Stimulated activated naive CD8-positive, alpha-beta T cell treated with anti-CD3 and anti-CD28 coated beads, Interleukin-15, amount 100 ng/mL, for 72 hours (primary cell): ENCODE data around the gene PDE1A.

Source experiments
- ATAC-seq: fragments of 150-1000 bp; cut with Tn5 transposase; 2 replicates; pipeline ENCODE4 v1.10.0; 2021; ENCODE audit warnings: mild to moderate bottlenecking, moderate library complexity
- DNase-seq, 2 donors: peaks; one replicate each; pipeline ENCODE4 v3.0.0; 2021 to 2022
- H3K27ac Mint-ChIP-seq, 2 donors: one replicate each; pipeline ENCODE4 v1.8.0; 2022; ENCODE audit warnings: mild to moderate bottlenecking in 2 of 2, mixed read lengths in 2 of 2, moderate library complexity in 2 of 2
- H3K27me3 Mint-ChIP-seq: one replicate; pipeline ENCODE4 v1.8.0; 2022; ENCODE audit warnings: mixed read lengths
- H3K4me1 Mint-ChIP-seq: one replicate; pipeline ENCODE4 v1.8.0; 2022; ENCODE audit warnings: mild to moderate bottlenecking, mixed read lengths
- H3K4me3 Mint-ChIP-seq, 2 donors: one replicate each; pipeline ENCODE4 v1.8.0; 2022; ENCODE audit warnings: mild to moderate bottlenecking in 2 of 2, mixed read lengths in 2 of 2, moderate library complexity in 1 of 2
- H3K9me3 Mint-ChIP-seq, 2 donors: one replicate each; pipeline ENCODE4 v1.8.0; 2022; ENCODE audit warnings: mixed read lengths in 2 of 2

The PDE1A gene

GRCh38 chr2:182379241-182379640 is 47.6 kb downstream of the PDE1A start:
- Mint-ChIP-seq H3K4me3 (no peak overlapping the region), H3K27me3 (no peaks in the 10 kb centered on the region), H3K27ac (no peak overlapping the region), H3K9me3 (peaks cover 35 to 39% of the 10 kb centered on the region in 2 donors), H3K4me1 (no peaks in the 10 kb centered on the region)
- DNase-seq (no peak), ATAC-seq (no peak)

GRCh38 chr2:182378759-182379158 is 48.1 kb downstream of the PDE1A start:
- H3K9me3 Mint-ChIP-seq = peaks cover 30 to 34% of the 10 kb centered on the region in 2 donors
- no peak for ATAC-seq
- H3K27ac Mint-ChIP-seq = no peak overlapping the region
- H3K27me3 Mint-ChIP-seq = no peaks in the 10 kb centered on the region
- DNase-seq = no peak
- H3K4me1 Mint-ChIP-seq = no peaks in the 10 kb centered on the region
- no peak overlapping the region for H3K4me3 Mint-ChIP-seq

GRCh38 chr2:182377467-182377866 is 49.4 kb downstream of the PDE1A start:
- ATAC-seq (no peak), DNase-seq (no peak)
- no peak overlapping the region for H3K4me3 Mint-ChIP-seq
- no peaks in the 10 kb centered on the region for H3K27me3 Mint-ChIP-seq
- H3K9me3 Mint-ChIP-seq = peaks cover 21 to 23% of the 10 kb centered on the region in 2 donors
- H3K27ac Mint-ChIP-seq = no peak overlapping the region
- H3K4me1 Mint-ChIP-seq = no peaks in the 10 kb centered on the region

DNA sequence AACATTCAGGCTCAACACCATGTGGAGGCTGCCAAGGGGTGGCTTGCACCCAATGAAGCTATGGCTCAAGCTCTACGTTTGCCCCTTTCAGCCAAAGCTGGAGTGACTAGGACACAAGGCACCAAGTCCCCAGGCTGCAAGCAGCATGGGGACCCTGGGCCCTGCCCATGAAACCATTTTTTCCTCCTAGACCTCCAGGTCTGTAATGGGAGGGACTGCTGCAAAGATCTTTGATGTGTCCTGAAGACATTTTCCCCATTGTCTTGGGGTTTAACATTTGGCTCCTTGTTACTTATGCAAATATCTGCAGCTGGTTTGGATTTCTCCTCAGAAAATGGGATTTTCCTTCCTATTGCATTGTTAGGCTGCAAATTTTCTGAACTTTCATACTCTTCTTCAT is 51.0 kb downstream of the PDE1A start:
- Mint-ChIP-seq H3K4me3 (no peak overlapping the region), H3K27ac (no peak overlapping the region), H3K27me3 (no peaks in the 10 kb centered on the region), H3K9me3 (peaks cover 17 to 23% of the 10 kb centered on the region in 2 donors), H3K4me1 (no peaks in the 10 kb centered on the region)
- DNase-seq (no peak), ATAC-seq (no peak)

GRCh38 chr2:182372661-182373060 is 54.2 kb downstream of the PDE1A start:
- Mint-ChIP-seq H3K4me3 (no peak overlapping the region), H3K27me3 (no peaks in the 10 kb centered on the region), H3K9me3 (peaks cover 21 to 23% of the 10 kb centered on the region in 2 donors), H3K27ac (no peak overlapping the region), H3K4me1 (no peaks in the 10 kb centered on the region)
- ATAC-seq (no peak), DNase-seq (no peak)

DNA sequence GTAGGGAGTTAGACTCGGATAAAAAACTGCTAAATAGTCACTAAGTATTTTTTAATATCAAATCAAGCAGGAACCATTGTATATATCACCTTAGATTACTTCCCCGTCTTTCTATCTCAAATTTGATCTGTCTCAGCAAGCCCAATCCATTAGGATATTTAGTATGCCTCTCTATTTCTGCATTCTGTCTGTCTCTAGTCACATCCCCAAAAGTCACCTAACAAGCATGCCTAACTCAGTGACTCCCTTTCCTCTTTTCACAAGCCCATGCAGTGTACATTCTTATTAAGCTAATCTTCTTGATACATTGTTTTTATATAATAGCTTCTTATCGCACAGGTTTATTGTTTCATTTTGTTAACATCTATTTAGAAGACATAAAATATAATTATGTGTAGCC is 57.8 kb downstream of the PDE1A start:
- ATAC-seq = no peak

DNA sequence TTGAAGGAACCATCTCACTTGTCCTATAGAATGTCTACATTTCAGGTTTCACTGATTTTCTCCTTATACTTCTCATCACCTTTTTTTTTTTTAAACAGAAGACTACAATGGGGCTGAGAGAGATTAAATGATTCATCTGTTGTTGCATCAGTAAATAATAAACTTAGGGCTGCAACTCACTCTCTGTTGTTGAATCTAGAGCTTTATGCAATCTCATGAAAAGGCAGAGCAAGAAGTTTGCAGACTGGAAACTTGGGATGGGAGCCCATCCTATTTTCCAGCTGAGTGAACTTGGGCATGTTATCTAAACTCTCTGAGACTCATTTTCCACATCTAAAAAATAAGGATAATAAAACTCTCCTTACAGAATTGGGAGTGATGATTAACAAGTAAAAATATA is 58.4 kb downstream of the PDE1A start:
- H3K27ac Mint-ChIP-seq = no peak overlapping the region
- no peaks in the 10 kb centered on the region for H3K4me1 Mint-ChIP-seq
- H3K4me3 Mint-ChIP-seq = no peak overlapping the region
- no peak for DNase-seq
- peaks cover 0 to 4% of the 10 kb centered on the region in 2 donors for H3K9me3 Mint-ChIP-seq
- no peaks in the 10 kb centered on the region for H3K27me3 Mint-ChIP-seq
- ATAC-seq = no peak

More for the DNA sequence above, 57.8 kb downstream of the PDE1A start:
- Mint-ChIP-seq H3K4me3 (no peak overlapping the region), H3K9me3 (peaks cover 0 to 4% of the 10 kb centered on the region in 2 donors), H3K27me3 (no peaks in the 10 kb centered on the region), H3K27ac (no peak overlapping the region), H3K4me1 (no peaks in the 10 kb centered on the region)
- no peak for DNase-seq

DNA sequence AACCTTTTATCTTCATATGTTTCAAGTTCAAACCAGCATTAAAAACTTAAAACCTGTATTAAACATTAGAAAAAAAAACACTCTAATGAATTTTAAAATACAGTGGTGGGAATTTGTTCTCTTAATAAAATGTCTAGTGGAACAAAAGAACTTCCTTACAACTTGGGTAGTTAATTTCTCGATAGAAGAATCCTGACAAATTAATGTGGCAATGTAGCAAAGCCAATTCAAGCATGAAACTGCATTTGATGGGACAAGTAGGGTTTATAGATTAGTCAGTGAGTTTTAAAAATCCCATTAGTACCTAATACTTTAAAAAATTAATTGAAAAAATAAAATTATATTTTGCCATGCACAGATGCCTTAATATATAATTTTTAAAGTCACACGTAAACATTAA is 59.4 kb downstream of the PDE1A start:
- H3K27ac Mint-ChIP-seq = no peak overlapping the region
- DNase-seq (no peak), ATAC-seq (no peak)
- H3K27me3 Mint-ChIP-seq = no peaks in the 10 kb centered on the region
- peaks cover 0 to 4% of the 10 kb centered on the region in 2 donors for H3K9me3 Mint-ChIP-seq
- no peak overlapping the region for H3K4me3 Mint-ChIP-seq
- no peaks in the 10 kb centered on the region for H3K4me1 Mint-ChIP-seq

DNA sequence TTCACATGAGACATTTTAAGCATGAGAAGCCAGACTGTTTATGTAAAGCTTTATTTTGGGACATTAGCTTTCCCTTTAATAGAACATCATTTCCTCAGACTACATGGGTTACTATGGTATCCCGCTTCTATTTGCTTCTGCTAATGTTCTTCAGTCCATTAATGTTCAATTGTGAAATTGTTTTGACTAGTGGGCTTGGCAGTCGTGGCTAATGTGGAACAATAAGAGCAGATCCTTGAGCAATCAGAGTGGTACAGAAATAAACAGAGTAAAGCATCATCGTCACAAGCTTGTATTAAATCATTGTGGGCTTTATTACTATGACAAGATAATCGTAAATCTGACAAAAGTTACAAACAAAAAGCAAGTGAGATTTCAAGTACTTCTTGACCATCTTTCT is 60.2 kb downstream of the PDE1A start:
- Mint-ChIP-seq H3K9me3 (peaks cover 0 to 4% of the 10 kb centered on the region in 2 donors), H3K27me3 (no peaks in the 10 kb centered on the region), H3K4me1 (no peaks in the 10 kb centered on the region), H3K27ac (no peak overlapping the region), H3K4me3 (no peak overlapping the region)
- ATAC-seq (no peak), DNase-seq (no peak)

- no peaks in the 10 kb centered on the region for H3K4me1 Mint-ChIP-seq
- no peaks in the 10 kb centered on the region for H3K27me3 Mint-ChIP-seq
- DNase-seq = no peak
- peaks cover 0 to 4% of the 10 kb centered on the region in 2 donors for H3K9me3 Mint-ChIP-seq
- H3K4me3 Mint-ChIP-seq = no peak overlapping the region
- ATAC-seq = no peak
- H3K27ac Mint-ChIP-seq = no peak overlapping the region
Measured at GRCh38 chr2:182365855-182366254, 61.0 kb downstream of the PDE1A start.

DNA sequence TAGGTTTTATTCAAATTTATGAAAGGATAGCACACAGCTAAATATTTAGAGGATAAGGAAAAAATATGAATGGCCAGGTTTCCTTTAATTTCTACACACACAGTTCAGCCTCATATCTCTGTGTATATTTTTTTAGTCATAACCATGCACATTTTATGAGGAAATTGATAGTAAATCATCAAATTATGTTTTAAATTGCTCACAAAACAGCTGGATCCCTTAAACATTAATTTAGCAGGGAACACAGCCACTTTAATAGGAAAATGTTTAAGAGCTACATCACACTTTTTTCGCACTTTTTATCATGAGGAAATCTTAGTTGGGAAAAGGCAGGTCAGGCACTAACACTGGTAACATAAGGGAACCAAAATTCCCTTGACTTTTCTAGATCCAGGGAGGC is 65.4 kb downstream of the PDE1A start:
- H3K27ac Mint-ChIP-seq = no peak overlapping the region
- ATAC-seq (no peak), DNase-seq (no peak)
- no peak overlapping the region for H3K4me3 Mint-ChIP-seq
- no peaks in the 10 kb centered on the region for H3K4me1 Mint-ChIP-seq
- H3K27me3 Mint-ChIP-seq = no peaks in the 10 kb centered on the region
- H3K9me3 Mint-ChIP-seq = peaks cover 0 to 7% of the 10 kb centered on the region in 2 donors

DNA sequence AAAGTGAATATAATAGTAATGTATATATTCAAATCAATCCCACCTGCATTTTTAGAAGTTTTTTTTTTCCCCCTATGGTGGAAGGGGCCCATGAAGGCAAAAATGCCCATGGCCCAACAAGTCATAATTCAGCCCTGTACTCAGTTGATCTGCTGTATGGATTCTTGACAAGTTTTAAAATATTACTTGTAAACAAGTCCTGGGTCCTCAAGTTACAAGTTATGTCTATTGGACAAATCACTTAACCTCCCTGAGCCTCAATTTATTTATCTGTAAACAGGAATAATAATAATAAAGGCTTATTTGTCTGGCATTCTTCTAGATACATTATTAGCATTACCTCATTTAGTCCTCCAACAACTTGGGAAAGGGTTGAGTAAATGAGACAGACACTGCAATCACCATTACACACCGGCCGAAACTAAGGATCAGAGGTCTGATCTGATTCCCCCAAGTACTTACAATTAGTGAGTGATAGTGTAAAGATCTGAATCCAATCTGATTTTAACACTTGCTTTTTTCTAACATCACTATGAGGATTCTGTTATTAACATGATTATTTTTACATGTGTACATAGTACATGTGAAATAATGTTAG is 66.1 kb downstream of the PDE1A start:
- ATAC-seq = no peak
- no peak overlapping the region for H3K27ac Mint-ChIP-seq
- no peak for DNase-seq
- no peaks in the 10 kb centered on the region for H3K27me3 Mint-ChIP-seq
- H3K4me1 Mint-ChIP-seq = no peaks in the 10 kb centered on the region
- no peak overlapping the region for H3K4me3 Mint-ChIP-seq
- peaks cover 0 to 7% of the 10 kb centered on the region in 2 donors for H3K9me3 Mint-ChIP-seq

- Mint-ChIP-seq H3K4me1 (no peaks in the 10 kb centered on the region), H3K27me3 (no peaks in the 10 kb centered on the region), H3K27ac (no peak overlapping the region), H3K9me3 (peaks cover 0 to 7% of the 10 kb centered on the region in 2 donors), H3K4me3 (no peak overlapping the region)
- ATAC-seq (no peak), DNase-seq (no peak)
Measured at GRCh38 chr2:182359990-182360662, 66.7 kb downstream of the PDE1A start.

GRCh38 chr2:182359027-182359989 is 67.5 kb downstream of the PDE1A start:
- Mint-ChIP-seq H3K27ac (no peak overlapping the region), H3K4me3 (no peak overlapping the region), H3K4me1 (no peaks in the 10 kb centered on the region), H3K27me3 (no peaks in the 10 kb centered on the region), H3K9me3 (peaks cover 0 to 7% of the 10 kb centered on the region in 2 donors)
- DNase-seq = no peak
- no peak for ATAC-seq

DNA sequence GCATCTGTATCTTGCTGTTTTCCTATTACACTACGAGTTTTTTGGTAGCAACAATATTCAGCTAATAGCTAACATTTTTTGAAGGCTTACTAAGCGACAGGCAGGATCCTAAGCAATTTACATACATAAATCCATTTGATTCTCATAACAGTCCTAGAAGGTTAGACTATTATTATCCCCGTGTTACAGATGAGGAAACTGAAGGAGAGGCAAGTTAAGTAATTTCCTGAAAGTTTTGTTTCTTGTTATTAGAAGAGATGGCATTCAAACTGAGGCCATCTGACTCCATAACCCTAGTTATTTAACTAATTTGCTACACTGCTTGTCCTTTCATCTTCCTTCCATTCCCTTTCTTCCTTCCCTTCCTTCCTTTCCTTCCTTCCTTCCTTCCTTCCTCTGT is 68.2 kb downstream of the PDE1A start:
- H3K4me3 Mint-ChIP-seq = no peak overlapping the region
- no peak overlapping the region for H3K27ac Mint-ChIP-seq
- DNase-seq = no peak
- H3K27me3 Mint-ChIP-seq = no peaks in the 10 kb centered on the region
- ATAC-seq = no peak
- peaks cover 0 to 7% of the 10 kb centered on the region in 2 donors for H3K9me3 Mint-ChIP-seq
- H3K4me1 Mint-ChIP-seq = no peaks in the 10 kb centered on the region

DNA sequence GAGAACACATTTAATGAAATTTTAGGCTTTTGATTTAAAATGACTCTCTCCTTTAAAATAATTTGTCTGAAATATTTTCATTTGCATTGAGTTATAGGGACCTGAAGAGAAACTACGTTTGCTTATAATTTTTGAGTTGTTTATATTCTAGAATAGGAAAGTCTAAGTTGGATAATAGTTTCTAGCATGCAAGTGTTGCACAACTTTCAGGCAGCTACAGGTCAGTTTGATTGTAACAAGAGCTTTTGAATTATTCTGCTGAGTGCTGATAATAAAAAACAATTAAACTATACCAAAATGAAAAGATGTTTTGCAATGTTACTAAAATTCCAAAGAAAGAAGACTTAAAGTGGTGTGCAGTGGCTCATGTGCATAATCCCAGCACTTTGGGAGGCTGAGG is 71.0 kb downstream of the PDE1A start:
- H3K4me1 Mint-ChIP-seq = no peaks in the 10 kb centered on the region

More for the DNA sequence above, 71.0 kb downstream of the PDE1A start:
- Mint-ChIP-seq H3K9me3 (peaks cover 0 to 7% of the 10 kb centered on the region in 2 donors), H3K4me3 (no peak overlapping the region), H3K27ac (no peak overlapping the region), H3K27me3 (no peaks in the 10 kb centered on the region)
- DNase-seq (no peak), ATAC-seq (no peak)
